ENCODE measurements around the gene LCOR. TPM values are rescaled to one million over a fixed set of nuclear protein-coding genes. Genes with fewer than 3 reads are reported as not detected.
A peak's percentile ranks its signal among the peaks of the same experiment; 100 is the strongest.

Gene LCOR
- total and polyA plus RNA-seq, 5 experiments from 2014 or later: 18.9 to 51.2 (median 26.6) TPM

DNA sequence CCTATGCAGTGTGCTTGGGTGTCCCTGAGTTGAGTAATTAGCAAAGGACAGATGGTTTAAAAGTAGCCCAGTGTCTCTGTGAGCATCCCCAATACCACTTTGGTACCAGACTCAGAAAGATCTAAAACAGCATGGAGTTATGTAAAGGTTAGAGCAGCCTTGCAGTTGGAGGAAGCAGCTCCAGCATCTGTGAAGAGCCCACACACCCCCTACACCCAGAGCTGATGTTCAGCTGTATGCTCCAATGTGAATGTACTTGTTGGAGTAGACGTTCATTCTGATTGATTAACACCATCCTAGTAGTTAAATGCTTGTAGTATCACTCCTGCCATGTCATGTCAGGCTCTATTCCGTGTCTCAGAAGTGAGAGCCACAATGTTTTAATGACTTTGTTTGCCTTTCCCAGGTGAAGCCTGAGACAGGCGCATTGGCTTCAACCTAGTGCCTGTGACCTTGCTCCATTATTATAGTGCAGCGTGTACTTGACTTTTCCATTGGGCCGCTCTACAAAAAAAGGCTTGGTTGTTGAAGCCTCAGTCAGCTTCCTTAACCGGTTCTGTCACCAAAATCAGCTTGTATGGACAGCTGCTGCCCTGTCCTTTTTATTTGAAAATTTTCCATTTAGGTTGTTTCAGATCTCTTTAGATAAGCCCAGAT is 154.2 kb downstream of the LCOR start:
- Mint-ChIP-seq H3K27me3 (no peaks in the 10 kb centered on the region), H3K36me3 (peaks cover 5 to 24% (median 16%) of the 10 kb centered on the region in 3 donors), H3K4me3 (no peak overlapping the region), H3K4me1 (peaks cover 2 to 25% (median 16%) of the 10 kb centered on the region in 4 donors), H3K9me3 (no peaks in the 10 kb centered on the region), H3K27ac (no peak overlapping the region)
- no peak for DNase-seq
- no peak for ATAC-seq
- POLR2A ChIA-PET: no interaction called here

DNA sequence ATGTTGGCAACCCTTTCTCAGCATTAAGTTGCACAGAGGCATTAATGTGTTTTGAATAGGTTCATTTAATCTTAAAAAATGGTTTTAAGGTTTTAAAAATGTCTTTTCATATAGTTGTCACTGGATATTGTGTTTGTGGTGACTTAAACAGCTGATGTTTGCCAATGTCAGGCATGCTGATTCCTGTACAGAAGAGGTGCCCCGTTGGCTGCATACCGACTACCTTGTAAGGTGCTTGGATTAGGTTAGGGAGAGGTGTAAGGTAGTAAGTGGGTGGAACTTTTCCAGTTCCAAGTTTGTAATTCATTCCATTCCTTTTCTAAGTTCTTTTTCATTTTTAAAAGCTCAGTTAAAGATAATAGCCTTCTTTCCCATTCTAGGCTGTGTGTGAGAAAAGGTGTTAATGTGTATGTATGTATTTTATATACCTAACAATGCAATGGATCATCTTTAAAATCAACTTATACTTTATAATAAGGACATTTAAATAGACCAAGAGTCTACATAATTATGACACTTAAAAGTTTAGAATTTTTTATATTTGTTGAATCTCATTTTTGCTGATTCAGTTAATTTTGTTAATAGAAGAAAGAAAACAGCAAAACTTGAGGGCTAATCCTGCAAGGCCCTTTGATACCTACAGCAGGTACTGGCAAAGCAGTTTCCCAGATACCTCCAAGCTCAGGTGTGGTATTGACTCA is 155.2 kb downstream of the LCOR start:
- Mint-ChIP-seq H3K27me3 (no peaks in the 10 kb centered on the region), H3K9me3 (no peaks in the 10 kb centered on the region), H3K4me1 (peaks cover 2 to 25% (median 16%) of the 10 kb centered on the region in 4 donors), H3K4me3 (no peak overlapping the region), H3K36me3 (peaks cover 0 to 15% (median 7%) of the 10 kb centered on the region in 3 donors), H3K27ac (no peak overlapping the region)
- no peak for DNase-seq
- POLR2A ChIA-PET: no interaction called here
- ATAC-seq: no peak

DNA sequence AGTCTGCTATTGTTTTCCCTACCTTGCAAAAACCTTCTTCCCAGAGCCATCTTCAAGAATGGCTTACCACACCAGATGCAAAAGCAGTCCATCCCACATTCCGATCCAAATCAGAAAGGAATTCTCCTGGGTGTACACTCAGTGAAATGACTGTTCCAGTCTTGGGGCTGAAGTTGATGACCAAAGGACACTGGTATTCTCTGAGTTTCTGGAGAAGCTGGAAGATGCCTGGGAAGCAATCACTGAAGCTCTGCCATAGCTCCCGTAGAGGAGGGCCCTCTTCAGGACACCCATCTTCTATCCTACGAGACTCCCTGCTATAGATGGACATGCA is 155.7 kb downstream of the LCOR start:
- H3K4me1 Mint-ChIP-seq: peaks cover 3 to 26% (median 16%) of the 10 kb centered on the region in 4 donors
- DNase-seq: no peak
- POLR2A ChIA-PET: no interaction called here
- H3K27me3 Mint-ChIP-seq: no peaks in the 10 kb centered on the region
- peaks cover 0 to 10% (median 4%) of the 10 kb centered on the region in 3 donors for H3K36me3 Mint-ChIP-seq
- no peak overlapping the region for H3K4me3 Mint-ChIP-seq
- H3K27ac Mint-ChIP-seq: no peak overlapping the region
- no peak for ATAC-seq
- no peaks in the 10 kb centered on the region for H3K9me3 Mint-ChIP-seq

DNA sequence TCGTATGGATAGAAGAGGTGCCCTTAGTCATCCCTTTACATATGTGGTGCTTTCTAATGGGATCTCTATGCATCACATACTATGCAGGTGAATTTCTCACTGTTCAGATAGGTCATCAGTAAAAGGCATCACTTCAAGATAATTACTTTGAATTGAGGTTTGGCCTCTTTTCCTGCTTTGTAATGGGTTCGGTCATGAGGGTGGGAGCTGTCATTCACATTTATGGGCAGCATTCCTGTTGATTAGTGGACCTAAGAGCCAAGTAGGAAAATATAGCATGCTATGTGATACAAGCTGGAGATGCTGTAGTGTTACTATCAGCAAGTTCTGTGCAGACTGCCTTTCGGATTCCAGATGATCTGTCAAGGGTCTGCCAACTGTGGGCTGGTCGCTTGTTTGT is 156.3 kb downstream of the LCOR start:
- Mint-ChIP-seq H3K36me3 (peaks cover 0 to 6% (median 4%) of the 10 kb centered on the region in 3 donors), H3K9me3 (no peaks in the 10 kb centered on the region), H3K27me3 (no peaks in the 10 kb centered on the region), H3K4me1 (peaks cover 5 to 23% (median 14%) of the 10 kb centered on the region in 4 donors), H3K4me3 (no peak overlapping the region), H3K27ac (no peak overlapping the region)
- POLR2A ChIA-PET: no interaction called here
- ATAC-seq (no peak), DNase-seq (no peak)

DNA sequence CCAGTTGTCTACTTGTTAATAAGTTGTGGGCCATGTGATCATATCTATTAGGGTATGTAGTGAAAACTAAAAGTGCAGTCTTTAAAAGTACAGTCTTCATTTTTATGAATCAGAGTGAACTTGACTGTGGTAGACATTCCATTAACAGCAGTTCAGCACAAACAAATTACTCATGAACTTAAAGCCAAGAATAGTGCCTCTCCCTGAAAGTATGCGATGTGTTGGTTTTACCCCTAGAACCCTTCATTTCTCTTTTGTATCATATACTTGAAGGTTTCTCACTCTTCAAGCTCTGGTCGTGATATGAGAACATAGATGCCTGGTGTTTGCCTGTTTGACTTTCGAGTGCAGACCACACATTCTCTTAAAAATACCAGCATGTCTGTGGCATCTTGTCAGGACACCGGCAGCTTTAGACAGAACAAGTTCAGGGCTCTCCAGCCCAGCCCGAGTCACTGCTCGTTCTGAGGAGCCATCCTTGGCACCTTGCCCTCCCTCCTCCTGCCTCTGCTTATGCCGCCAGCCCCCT is 159.3 kb downstream of the LCOR start:
- peaks cover 0 to 4% (median 2%) of the 10 kb centered on the region in 3 donors for H3K36me3 Mint-ChIP-seq
- no peak for ATAC-seq
- POLR2A ChIA-PET: no interaction called here

DNA sequence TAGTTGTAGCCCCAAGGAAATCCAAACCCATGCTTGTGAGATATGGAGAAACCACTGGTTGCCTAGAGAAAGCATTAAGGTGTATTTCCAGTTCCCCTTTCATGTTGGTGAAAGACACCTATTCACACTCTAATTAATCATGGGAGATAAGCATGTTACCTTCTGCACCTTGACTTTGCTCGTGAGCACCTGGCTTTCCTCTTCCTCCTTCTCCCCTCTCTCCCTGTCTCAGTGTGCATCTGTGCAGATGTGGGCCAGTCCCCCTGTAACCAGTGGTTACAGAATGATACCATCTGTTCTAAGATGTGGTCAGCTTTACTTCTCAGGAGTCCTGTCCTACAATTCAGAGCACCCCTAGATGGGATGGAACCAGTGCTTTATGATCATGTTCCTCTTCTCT is 160.6 kb downstream of the LCOR start:
- H3K27ac Mint-ChIP-seq: peak overlapping the region in 2 of 10 donors; percentile 0 to 4
- no peak for ATAC-seq
- H3K36me3 Mint-ChIP-seq: peaks cover 0 to 4% (median 2%) of the 10 kb centered on the region in 3 donors
- POLR2A ChIA-PET: no interaction called here
- no peaks in the 10 kb centered on the region for H3K9me3 Mint-ChIP-seq
- no peak for DNase-seq
- H3K27me3 Mint-ChIP-seq: no peaks in the 10 kb centered on the region
- no peak overlapping the region for H3K4me3 Mint-ChIP-seq
- H3K4me1 Mint-ChIP-seq: peaks cover 0 to 6% (median 1%) of the 10 kb centered on the region in 4 donors

More for the DNA sequence above, 159.3 kb downstream of the LCOR start:
- peaks cover 0 to 6% (median 1%) of the 10 kb centered on the region in 4 donors for H3K4me1 Mint-ChIP-seq
- H3K9me3 Mint-ChIP-seq: no peaks in the 10 kb centered on the region
- no peaks in the 10 kb centered on the region for H3K27me3 Mint-ChIP-seq
- H3K4me3 Mint-ChIP-seq: no peak overlapping the region
- no peak for DNase-seq
- H3K27ac Mint-ChIP-seq: peak overlapping the region in 1 of 10 donors; percentile 56

DNA sequence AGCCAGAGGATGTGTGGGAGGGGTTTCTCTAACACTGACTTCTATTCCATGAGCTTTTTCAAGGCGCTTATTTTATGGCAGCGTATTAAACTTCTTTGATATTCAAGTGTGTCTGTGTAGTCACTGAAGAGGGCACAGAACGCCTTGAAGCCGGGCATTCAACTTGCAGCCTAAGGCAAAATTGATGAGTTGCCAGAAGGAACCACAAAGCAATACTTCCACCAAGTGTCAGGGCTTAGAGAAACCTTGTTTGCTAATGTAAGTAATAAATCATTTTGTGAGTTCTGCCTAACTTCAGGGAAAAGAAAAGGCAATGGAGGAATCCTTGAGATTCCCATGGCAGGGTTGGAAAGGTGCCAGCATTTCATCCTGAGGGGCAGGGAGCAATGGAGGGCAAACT is 163.8 kb downstream of the LCOR start:
- peaks cover 0 to 3% (median 0%) of the 10 kb centered on the region in 3 donors for H3K36me3 Mint-ChIP-seq
- ATAC-seq (no peak), DNase-seq (no peak)
- POLR2A ChIA-PET: interaction anchor here (0.6 kb wide), 1 partner anchor 27 kb away, joined by 3 read pairs; no protein-coding TSS in a partner anchor
- no peaks in the 10 kb centered on the region for H3K27me3 Mint-ChIP-seq
- H3K4me3 Mint-ChIP-seq: no peak overlapping the region
- peaks cover 0 to 6% (median 1%) of the 10 kb centered on the region in 4 donors for H3K4me1 Mint-ChIP-seq
- H3K27ac Mint-ChIP-seq: peak overlapping the region in 2 of 10 donors; percentile 3 to 44
- H3K9me3 Mint-ChIP-seq: no peaks in the 10 kb centered on the region

DNA sequence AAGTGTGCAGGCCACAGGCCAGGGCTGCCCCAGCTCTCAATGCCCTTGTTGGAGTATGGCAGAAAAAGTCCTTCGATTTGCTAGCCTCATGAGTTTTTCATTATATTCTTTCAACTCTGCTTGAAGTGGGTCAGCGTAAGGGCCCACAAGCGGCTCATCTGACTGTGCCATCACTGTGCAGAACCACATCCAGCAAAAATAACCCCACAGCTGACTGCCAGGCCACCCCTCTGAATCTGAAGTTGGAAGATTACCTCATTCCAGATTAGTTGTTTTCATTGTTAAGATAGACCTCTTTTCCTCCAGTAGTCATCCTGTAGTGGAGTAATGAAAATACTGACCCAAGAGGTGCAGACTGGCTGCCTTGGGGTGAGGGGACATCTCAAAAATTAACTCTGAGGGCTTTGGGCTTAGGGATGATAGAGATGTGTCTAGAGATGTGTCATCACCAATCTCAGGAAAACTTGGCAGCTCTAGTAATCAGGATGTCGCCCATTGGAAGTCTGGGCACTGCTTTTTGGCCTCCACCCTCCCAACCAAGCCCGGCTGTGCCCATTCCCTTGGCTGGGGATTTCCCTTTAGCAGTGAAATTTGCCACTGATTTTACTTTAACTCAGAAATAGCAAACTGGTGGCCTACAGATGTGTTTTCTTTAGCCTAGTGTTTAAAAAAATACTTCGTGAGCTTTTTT is 164.3 kb downstream of the LCOR start:
- Mint-ChIP-seq H3K9me3 (no peaks in the 10 kb centered on the region), H3K4me3 (no peak overlapping the region), H3K27me3 (no peaks in the 10 kb centered on the region), H3K27ac (peak overlapping the region in 1 of 10 donors; percentile 25), H3K4me1 (peaks cover 0 to 6% (median 1%) of the 10 kb centered on the region in 4 donors), H3K36me3 (no peaks in the 10 kb centered on the region)
- no peak for ATAC-seq
- DNase-seq: no peak
- POLR2A ChIA-PET: no interaction called here

DNA sequence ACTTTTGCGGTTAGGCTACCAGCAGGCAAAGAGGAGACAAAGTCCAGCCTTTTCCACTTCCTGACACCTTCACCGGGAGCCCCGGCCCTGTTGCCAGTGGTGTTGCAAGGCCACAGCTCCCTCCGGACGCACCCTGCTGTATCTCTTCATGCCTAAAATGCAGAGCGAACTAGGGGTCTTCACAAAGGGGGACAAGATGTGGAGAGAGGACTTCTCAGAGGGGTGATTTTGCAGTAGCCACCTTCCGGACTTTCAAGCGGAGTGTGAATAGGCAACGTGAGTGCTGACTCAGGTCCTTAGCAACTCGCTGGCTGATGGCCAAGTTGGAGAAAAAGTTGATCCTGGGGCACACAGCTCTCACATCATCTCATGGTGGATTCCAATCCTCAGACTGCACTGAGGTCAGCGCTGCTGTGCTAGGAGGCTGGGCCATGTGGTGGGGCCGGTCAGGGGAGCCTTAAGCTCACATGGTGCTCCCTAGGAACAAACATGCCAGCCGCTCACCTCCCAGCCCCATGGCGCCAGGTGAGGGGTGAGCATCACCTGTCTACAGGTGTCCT is 166.3 kb downstream of the LCOR start:
- Mint-ChIP-seq H3K27ac (no peak overlapping the region), H3K9me3 (no peaks in the 10 kb centered on the region), H3K4me3 (no peak overlapping the region), H3K4me1 (no peaks in the 10 kb centered on the region), H3K27me3 (no peaks in the 10 kb centered on the region), H3K36me3 (no peaks in the 10 kb centered on the region)
- ATAC-seq (no peak), DNase-seq (no peak)
- POLR2A ChIA-PET: no interaction called here

DNA sequence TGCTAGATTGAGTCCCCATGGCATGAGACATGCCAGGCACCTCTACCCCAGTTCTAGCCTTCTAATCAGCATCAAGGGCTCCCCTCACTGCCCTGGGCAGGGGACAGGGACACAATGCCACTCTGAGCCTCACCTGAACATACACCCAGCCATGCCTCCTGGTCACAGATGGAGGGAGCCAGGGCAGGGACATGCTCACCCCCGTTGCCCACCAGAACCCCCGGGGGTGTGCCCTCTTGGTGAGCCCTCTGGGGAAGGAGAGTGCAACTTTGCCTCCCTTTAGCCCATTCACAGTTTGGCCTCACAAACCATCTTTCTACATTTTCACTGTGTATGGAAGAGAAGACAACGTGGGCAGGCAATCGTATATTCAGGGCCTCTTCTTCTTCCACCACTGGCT is 167.2 kb downstream of the LCOR start:
- no peaks in the 10 kb centered on the region for H3K27me3 Mint-ChIP-seq
- POLR2A ChIA-PET: no interaction called here
- H3K36me3 Mint-ChIP-seq: no peaks in the 10 kb centered on the region
- DNase-seq (no peak), ATAC-seq (no peak)
- no peaks in the 10 kb centered on the region for H3K9me3 Mint-ChIP-seq
- no peaks in the 10 kb centered on the region for H3K4me1 Mint-ChIP-seq
- H3K27ac Mint-ChIP-seq: no peak overlapping the region
- no peak overlapping the region for H3K4me3 Mint-ChIP-seq

DNA sequence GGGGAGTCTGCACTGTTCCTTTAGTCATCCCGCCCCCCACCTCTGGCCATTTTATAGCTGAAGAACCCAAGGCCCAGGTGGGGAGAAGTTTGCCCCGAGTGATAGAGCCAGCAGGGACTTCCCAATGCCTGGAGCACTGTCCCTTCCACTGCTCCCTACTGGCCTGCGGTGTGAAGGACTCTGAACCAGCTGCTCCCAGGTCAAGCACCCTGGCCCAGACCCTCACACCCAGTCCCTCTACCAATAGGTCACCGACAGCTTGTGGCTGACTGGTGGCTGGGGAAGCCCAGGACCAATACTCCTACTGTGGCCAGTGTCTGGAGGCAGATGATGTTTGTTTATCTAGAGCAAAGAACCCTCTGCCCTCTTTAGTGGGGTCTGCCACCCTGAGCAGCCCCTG is 167.9 kb downstream of the LCOR start:
- Mint-ChIP-seq H3K4me1 (no peaks in the 10 kb centered on the region), H3K4me3 (no peak overlapping the region), H3K9me3 (no peaks in the 10 kb centered on the region), H3K27ac (no peak overlapping the region), H3K27me3 (peaks cover 0 to under 1% (median 0%) of the 10 kb centered on the region in 5 donors), H3K36me3 (no peaks in the 10 kb centered on the region)
- DNase-seq (no peak), ATAC-seq (no peak)
- POLR2A ChIA-PET: no interaction called here

DNA sequence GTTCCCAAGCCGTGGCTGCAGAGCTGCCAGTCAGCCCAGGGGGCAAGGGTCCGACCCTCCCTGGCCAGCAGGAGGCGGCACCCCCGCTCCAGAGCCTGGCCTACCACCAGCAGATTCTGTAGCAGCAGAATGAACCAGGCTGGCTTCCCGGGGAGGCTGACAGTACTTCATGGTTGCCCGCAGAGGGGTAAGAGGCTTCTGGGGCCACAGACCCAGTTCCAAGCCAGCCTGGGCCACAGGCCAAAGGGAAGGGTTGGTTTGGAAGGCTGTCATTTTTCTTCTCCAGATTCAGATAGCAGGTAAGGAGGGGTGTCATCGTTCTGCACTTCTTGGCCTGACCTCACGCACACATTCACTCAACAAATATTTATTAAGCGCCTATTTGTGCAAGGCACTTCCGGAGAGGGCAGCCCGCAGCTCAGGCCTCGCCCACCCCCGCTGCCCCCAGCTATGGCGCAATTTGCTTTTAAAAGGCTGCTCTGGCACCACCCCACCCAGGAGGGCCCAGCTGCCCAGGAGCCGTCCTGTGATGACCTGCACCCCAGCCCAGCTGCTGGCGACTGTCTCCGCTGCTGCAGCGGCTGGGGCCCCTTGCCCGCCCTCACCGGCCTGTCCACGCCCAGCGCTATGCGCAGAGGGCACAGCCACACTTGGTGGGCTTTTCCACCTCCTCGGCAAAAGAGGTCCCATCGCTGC is 168.5 kb downstream of the LCOR start:
- POLR2A ChIA-PET: no interaction called here

More for the DNA sequence above, 168.5 kb downstream of the LCOR start:
- H3K36me3 Mint-ChIP-seq: peaks cover 0 to 3% (median 0%) of the 10 kb centered on the region in 3 donors
- DNase-seq (no peak), ATAC-seq (no peak)
- H3K9me3 Mint-ChIP-seq: peaks cover 0 to 3% (median 2%) of the 10 kb centered on the region in 9 donors
- H3K4me1 Mint-ChIP-seq: peaks cover 0 to 2% (median 0%) of the 10 kb centered on the region in 4 donors
- H3K4me3 Mint-ChIP-seq: no peak overlapping the region
- H3K27me3 Mint-ChIP-seq: peaks cover 0 to 6% (median 5%) of the 10 kb centered on the region in 5 donors
- no peak overlapping the region for H3K27ac Mint-ChIP-seq

All from naive thymus-derived CD8-positive, alpha-beta T cell (primary cell).